Measurements from ENCODE around the gene PPP3R1.

Gene PPP3R1

GRCh38 chr2:68135448-68136320 lies 116.6 kb downstream of the PPP3R1 start:
- DNase-seq (ENCODE audit: low read depth) = no peak

GRCh38 chr2:68134554-68134953 lies 117.8 kb downstream of the PPP3R1 start:
- no peak for DNase-seq (ENCODE audit: low read depth)

- no peak for DNase-seq (ENCODE audit: low read depth)
These were observed 118.2 kb downstream of the PPP3R1 start for GRCh38 chr2:68134120-68134519.
